ENCODE measurements around the gene BTBD6. TPM values are rescaled to one million over a fixed set of nuclear protein-coding genes. Genes with fewer than 3 reads are reported as not detected.

The BTBD6 gene
- total and polyA plus RNA-seq, 9 donors: 16.6 to 40.1 (median 34.4) TPM

- no peak for DNase-seq
- TF ChIP-seq POLR2A (IDR thresholded peaks at IDR 0.05) (no peak), CTCF (IDR thresholded peaks at IDR 0.05) (no peak), EP300 (IDR thresholded peaks at IDR 0.05) (no peak)
- intact Hi-C loops (cut with DNase I): loop anchor here in 1 of 4 donors (10.0 kb wide), 1 partner anchor 78 kb away; no protein-coding TSS in a partner anchor
Measured at GRCh38 chr14:105206873-105207272, 41.5 kb upstream of the BTBD6 start.

GRCh38 chr14:105207460-105207901, 40.9 kb upstream of the BTBD6 start:
- Histone ChIP-seq H3K4me1 (ENCODE audit: insufficient read depth) (peaks cover 8% of the 10 kb centered on the region), H3K36me3 (no peaks in the 10 kb centered on the region), H3K27ac (no peak overlapping the region), H3K4me3 (no peak overlapping the region), H3K9me3 (no peaks in the 10 kb centered on the region), H3K27me3 (no peaks in the 10 kb centered on the region)
- intact Hi-C loops (cut with DNase I): loop anchor here in 1 of 4 donors (10.0 kb wide), 1 partner anchor 77 kb away; no protein-coding TSS in a partner anchor
- 70 to 77% (median 72%) methylated on average over 13 of the region's 13 CpGs for WGBS, 3 donors
- DNase-seq: no peak
- no peak for TF ChIP-seq POLR2A (IDR thresholded peaks at IDR 0.05)
- no peak for TF ChIP-seq EP300 (IDR thresholded peaks at IDR 0.05)
- TF ChIP-seq CTCF (IDR thresholded peaks at IDR 0.05): no peak

More at GRCh38 chr14:105206873-105207272, 41.5 kb upstream of the BTBD6 start:
- Histone ChIP-seq H3K27ac (no peak overlapping the region), H3K4me3 (no peak overlapping the region), H3K4me1 (ENCODE audit: insufficient read depth) (peaks cover 8% of the 10 kb centered on the region), H3K27me3 (no peaks in the 10 kb centered on the region), H3K36me3 (no peaks in the 10 kb centered on the region), H3K9me3 (no peaks in the 10 kb centered on the region)
- 29 to 40% (median 35%) methylated on average over 5 of the region's 5 CpGs for WGBS, 3 donors

GRCh38 chr14:105207996-105208737, 40.2 kb upstream of the BTBD6 start:
- Histone ChIP-seq H3K4me1 (ENCODE audit: insufficient read depth) (peaks cover 8% of the 10 kb centered on the region), H3K4me3 (no peak overlapping the region), H3K9me3 (no peaks in the 10 kb centered on the region), H3K27ac (no peak overlapping the region), H3K27me3 (no peaks in the 10 kb centered on the region), H3K36me3 (no peaks in the 10 kb centered on the region)
- TF ChIP-seq EP300 (IDR thresholded peaks at IDR 0.05): no peak
- no peak for TF ChIP-seq CTCF (IDR thresholded peaks at IDR 0.05)
- TF ChIP-seq POLR2A (IDR thresholded peaks at IDR 0.05): no peak
- intact Hi-C loops (cut with DNase I): loop anchor here in 1 of 4 donors (10.0 kb wide), 1 partner anchor 77 kb away; no protein-coding TSS in a partner anchor
- WGBS, 3 donors: 80 to 86% (median 82%) methylated on average over 22 to 25 of the region's 25 CpGs
- no peak for DNase-seq

- 89 to 92% (median 90%) methylated on average over 11 to 12 of the region's 12 CpGs for WGBS, 3 donors
- intact Hi-C loops (cut with DNase I): loop anchor here in 1 of 4 donors (10.0 kb wide), 1 partner anchor 76 kb away; no protein-coding TSS in a partner anchor
- no peaks in the 10 kb centered on the region for H3K9me3 ChIP-seq
Measured at GRCh38 chr14:105208738-105209075, 39.6 kb upstream of the BTBD6 start.

More at GRCh38 chr14:105208738-105209075, 39.6 kb upstream of the BTBD6 start:
- Histone ChIP-seq H3K4me1 (ENCODE audit: insufficient read depth) (peaks cover 8% of the 10 kb centered on the region), H3K27ac (no peak overlapping the region), H3K36me3 (no peaks in the 10 kb centered on the region), H3K4me3 (no peak overlapping the region), H3K27me3 (no peaks in the 10 kb centered on the region)
- no peak for DNase-seq
- TF ChIP-seq EP300 (IDR thresholded peaks at IDR 0.05) (no peak), POLR2A (IDR thresholded peaks at IDR 0.05) (no peak), CTCF (IDR thresholded peaks at IDR 0.05) (no peak)

All from ovary (tissue), 9 donors.